ENCODE results near the gene MIDN. TPM values are rescaled to one million over a fixed set of nuclear protein-coding genes. Genes with fewer than 3 reads are reported as not detected.

MIDN gene
- total RNA-seq, 2 experiments from 2014 or later = 54.1 to 54.6 TPM

- POLR2A ChIA-PET = interaction anchor here (1.3 to 1.5 kb wide), 3 partner anchors 10 to 24 kb away, joined by 3 to 6 read pairs (median 5); no protein-coding TSS in a partner anchor
- Mint-ChIP-seq H3K27ac (peak overlapping the region; percentile 95), H3K27me3 (no peaks in the 10 kb centered on the region), H3K4me1 (ENCODE audit: low read depth) (peaks cover 50% of the 10 kb centered on the region), H3K4me3 (peak overlapping the region; percentile 86), H3K36me3 (peaks cover 48% of the 10 kb centered on the region), H3K9me3 (no peaks in the 10 kb centered on the region)
- DNase-seq = no peak
- CTCF ChIA-PET = interaction anchor here (1.3 kb wide), 1 partner anchor 27 kb away, joined by 4 read pairs; no protein-coding TSS in a partner anchor
- intact Hi-C loops (cut with micrococcal nuclease) = loop anchor here (1.0 to 5.0 kb wide), 4 partner anchors 15 to 236 kb away; partner anchors contain the start of genes ADAMTSL5, DAZAP1 and NDUFS7
These were observed 27.7 kb downstream of the MIDN start for GRCh38 chr19:1275976-1276627.

DNA sequence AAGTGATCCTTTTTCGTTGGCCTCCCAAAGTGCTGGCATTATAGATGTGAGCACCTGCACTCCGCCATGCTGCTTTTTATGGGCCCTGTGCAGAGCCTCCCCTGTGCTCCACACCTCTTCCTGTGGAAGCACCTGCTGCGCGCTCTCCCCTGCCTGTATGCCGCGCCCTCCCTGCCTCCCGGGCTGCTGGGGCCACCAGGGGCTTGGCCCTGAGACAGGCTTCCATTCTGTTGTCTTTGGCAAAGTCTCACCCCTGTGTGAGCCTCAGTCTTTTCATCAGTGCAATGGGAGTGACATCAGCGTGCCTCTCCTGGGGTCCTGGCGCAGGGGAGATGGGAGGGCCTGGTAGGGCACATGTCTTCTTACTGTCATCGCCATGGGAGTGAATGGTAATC, 28.2 kb downstream of the MIDN start:
- ChIA-PET POLR2A (interaction anchor here (0.6 kb wide), 1 partner anchor 145 kb away, joined by 3 read pairs; no protein-coding TSS in a partner anchor), CTCF (no interaction called here)
- H3K9me3 Mint-ChIP-seq = no peaks in the 10 kb centered on the region
- H3K4me3 Mint-ChIP-seq = peak overlapping the region; percentile 86
- peaks cover 44% of the 10 kb centered on the region for H3K4me1 Mint-ChIP-seq (ENCODE audit: low read depth)
- H3K36me3 Mint-ChIP-seq = peaks cover 42% of the 10 kb centered on the region
- H3K27ac Mint-ChIP-seq = peak overlapping the region; percentile 95
- H3K27me3 Mint-ChIP-seq = no peaks in the 10 kb centered on the region
- peak; percentile 54 for DNase-seq
- intact Hi-C loops (cut with micrococcal nuclease) = loop anchor here (5.0 kb wide), 2 partner anchors 106 to 236 kb away; partner anchors contain the start of genes ADAMTSL5 and NDUFS7

GRCh38 chr19:1277061-1277460, 28.7 kb downstream of the MIDN start:
- intact Hi-C loops (cut with micrococcal nuclease) = loop anchor here (5.0 kb wide), 2 partner anchors 105 to 235 kb away; partner anchors contain the start of genes ADAMTSL5 and NDUFS7
- H3K36me3 Mint-ChIP-seq = peaks cover 38% of the 10 kb centered on the region
- no peaks in the 10 kb centered on the region for H3K27me3 Mint-ChIP-seq
- H3K9me3 Mint-ChIP-seq = no peaks in the 10 kb centered on the region
- ChIA-PET POLR2A (interaction anchor here (0.6 to 0.8 kb wide), 2 partner anchors 8 to 145 kb away, joined by 3 to 4 read pairs; partner anchors contain the start of gene CIRBP), CTCF (interaction anchor here (0.6 to 1.0 kb wide), 2 partner anchors 33 to 81 kb away, joined by 3 to 5 read pairs; no protein-coding TSS in a partner anchor)
- peaks cover 40% of the 10 kb centered on the region for H3K4me1 Mint-ChIP-seq (ENCODE audit: low read depth)
- peak overlapping the region; percentile 86 for H3K4me3 Mint-ChIP-seq
- peak overlapping the region; percentile 95 for H3K27ac Mint-ChIP-seq
- DNase-seq = no peak

DNA sequence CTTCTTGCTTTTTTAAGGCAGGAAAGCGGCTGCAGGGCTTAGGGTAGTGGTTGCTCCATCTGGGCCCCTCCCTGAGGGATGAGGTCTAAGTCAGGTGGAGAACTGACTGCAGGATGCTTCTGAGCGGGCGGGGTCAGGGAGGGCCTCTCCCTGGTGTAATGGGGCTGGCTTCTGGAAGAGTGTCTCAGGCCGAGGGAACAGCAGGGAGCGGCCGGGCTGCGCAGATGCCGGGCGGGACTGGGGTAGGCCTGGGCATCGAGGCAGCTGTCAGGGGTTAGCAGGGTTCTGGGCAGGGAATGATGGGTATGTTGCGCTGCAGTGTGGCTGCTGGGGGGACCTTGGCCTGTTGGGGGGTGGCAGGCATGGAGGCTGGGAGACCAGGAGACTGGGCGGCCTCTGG, 29.7 kb downstream of the MIDN start:
- Mint-ChIP-seq H3K4me1 (ENCODE audit: low read depth) (peaks cover 31% of the 10 kb centered on the region), H3K4me3 (no peak overlapping the region), H3K36me3 (peaks cover 29% of the 10 kb centered on the region), H3K9me3 (no peaks in the 10 kb centered on the region), H3K27me3 (no peaks in the 10 kb centered on the region), H3K27ac (no peak overlapping the region)
- CTCF ChIA-PET = interaction anchor here (1.0 kb wide), 1 partner anchor 34 kb away, joined by 5 read pairs; no protein-coding TSS in a partner anchor
- POLR2A ChIA-PET = interaction anchor here (2.9 kb wide), 1 partner anchor 9 kb away, joined by 10 read pairs; the partner anchor contains the start of gene CIRBP
- intact Hi-C loops (cut with micrococcal nuclease) = loop anchor here (5.0 kb wide), 2 partner anchors 104 to 234 kb away; partner anchors contain the start of genes ADAMTSL5 and NDUFS7
- DNase-seq = no peak

DNA sequence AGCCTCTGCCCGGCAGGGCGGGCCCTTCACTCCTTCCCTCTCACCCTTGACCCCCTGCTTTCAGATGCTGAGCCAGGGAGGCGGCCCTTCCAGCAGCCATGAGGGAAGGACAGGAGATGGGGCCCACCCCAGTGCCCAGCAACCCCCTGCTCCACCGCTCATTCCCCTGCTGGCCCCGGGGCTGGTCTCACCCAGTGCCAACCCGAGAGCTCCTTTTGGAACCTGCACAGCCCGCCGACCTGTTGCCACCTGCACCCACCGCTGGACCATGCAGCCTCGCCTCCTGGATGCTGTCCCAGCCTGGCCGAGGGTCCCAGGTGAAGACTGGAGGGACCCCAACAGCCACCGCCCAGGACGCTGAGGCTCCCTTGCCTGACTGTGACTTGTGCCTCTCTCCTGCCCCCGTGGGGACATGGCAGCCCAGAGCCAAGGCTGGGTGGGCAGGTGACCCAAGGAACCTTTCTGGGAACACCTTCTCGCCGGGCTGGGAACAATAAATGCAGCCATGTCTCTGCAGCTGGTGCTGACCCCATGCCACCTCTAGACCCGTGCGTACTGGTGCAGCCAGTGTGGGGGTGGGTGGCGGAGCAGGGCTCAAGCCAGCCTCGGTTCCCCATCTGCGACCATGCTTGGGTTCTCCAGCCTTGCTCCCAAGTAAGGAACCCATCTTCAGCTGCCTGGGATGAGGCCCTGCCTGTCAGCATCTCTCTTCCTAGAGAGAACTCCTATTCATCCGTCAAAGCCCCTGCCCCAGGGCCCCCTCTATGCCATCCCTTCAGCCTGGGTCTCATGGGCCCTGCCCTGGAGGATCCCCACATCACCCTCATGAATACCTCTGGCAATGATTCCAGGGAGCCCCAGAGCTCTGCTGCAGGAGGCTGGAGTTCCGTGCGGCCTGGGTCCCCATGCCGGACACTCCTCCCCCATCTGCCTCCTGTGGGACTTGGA, 30.6 kb downstream of the MIDN start:
- ChIA-PET CTCF (interaction anchor here (0.5 to 2.2 kb wide), 23 partner anchors 10 to 482 kb away, joined by 3 to 22 read pairs (median 3); partner anchors contain the start of genes ATP5F1D, CIRBP and PTBP1), POLR2A (interaction anchor here (2.9 kb wide), 1 partner anchor 10 kb away, joined by 10 read pairs; the partner anchor contains the start of gene CIRBP)
- H3K4me3 Mint-ChIP-seq = no peak overlapping the region
- DNase-seq = no peak
- peaks cover 23% of the 10 kb centered on the region for H3K4me1 Mint-ChIP-seq (ENCODE audit: low read depth)
- peaks cover 22% of the 10 kb centered on the region for H3K36me3 Mint-ChIP-seq
- no peaks in the 10 kb centered on the region for H3K9me3 Mint-ChIP-seq
- no peaks in the 10 kb centered on the region for H3K27me3 Mint-ChIP-seq
- intact Hi-C loops (cut with micrococcal nuclease) = loop anchor here (5.0 kb wide), 2 partner anchors 103 to 233 kb away; partner anchors contain the start of genes ADAMTSL5 and NDUFS7
- H3K27ac Mint-ChIP-seq = no peak overlapping the region

GRCh38 chr19:1279782-1280341, 31.5 kb downstream of the MIDN start:
- intact Hi-C loops (cut with micrococcal nuclease) = loop anchor here (5.0 kb wide), 2 partner anchors 102 to 232 kb away; partner anchors contain the start of genes ADAMTSL5 and NDUFS7
- Mint-ChIP-seq H3K4me1 (ENCODE audit: low read depth) (peaks cover 21% of the 10 kb centered on the region), H3K27ac (no peak overlapping the region), H3K36me3 (peaks cover 17% of the 10 kb centered on the region), H3K9me3 (no peaks in the 10 kb centered on the region), H3K27me3 (peaks cover 7% of the 10 kb centered on the region), H3K4me3 (no peak overlapping the region)
- CTCF ChIA-PET = interaction anchor here (0.5 to 2.2 kb wide), 24 partner anchors 11 to 1279 kb away, joined by 3 to 22 read pairs (median 4); partner anchors contain the start of genes ATP5F1D, CIRBP and PTBP1
- peak; percentile 88 for DNase-seq
- POLR2A ChIA-PET = interaction anchor here (2.9 kb wide), 1 partner anchor 11 kb away, joined by 10 read pairs; the partner anchor contains the start of gene CIRBP

DNA sequence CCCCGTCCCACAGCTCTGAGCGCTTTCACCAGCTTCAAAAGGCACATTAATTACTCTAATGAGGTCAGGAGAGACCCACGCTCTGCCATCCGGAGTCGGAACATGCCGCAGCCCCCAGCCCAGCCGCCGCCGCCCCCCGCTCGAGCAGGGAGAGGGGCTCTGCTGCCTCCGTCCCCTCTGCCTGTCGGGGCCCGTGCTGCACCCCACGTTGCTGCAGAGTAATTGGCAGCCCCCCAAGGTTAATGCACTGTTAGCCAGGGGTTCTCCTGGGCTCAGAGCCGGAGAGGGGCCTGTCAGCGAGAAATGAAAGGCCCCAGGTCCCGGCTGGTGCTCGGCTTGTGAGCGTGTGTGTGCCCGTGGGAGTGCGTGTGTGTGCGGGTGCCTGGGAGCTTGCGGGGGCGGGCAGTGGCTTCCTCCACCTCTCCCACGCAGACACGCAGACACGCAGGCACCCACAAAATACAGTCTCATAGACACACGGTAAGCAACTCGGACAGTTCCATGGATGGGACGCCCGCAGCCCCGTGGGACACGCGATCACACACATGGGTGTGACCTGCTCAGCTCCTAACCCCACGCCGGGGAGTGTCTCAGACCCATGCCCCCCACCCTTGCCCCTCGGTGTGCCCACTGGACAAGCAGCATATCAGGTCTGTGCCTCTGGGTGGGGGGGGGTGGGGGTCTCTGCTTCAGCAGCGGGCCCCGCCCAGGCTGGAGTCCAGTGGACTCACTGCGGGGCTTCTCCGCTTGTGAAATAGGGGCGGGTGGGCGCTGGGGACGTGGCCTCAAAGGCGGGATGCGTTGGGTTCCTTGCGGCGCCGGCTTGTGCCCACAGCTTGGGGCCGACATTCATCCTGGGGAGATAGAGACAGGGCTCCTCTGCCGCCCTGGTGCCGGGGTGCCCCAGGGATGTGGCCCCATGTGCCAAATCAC, 32.5 kb downstream of the MIDN start:
- intact Hi-C loops (cut with micrococcal nuclease) = no loop called here
- CTCF ChIA-PET = interaction anchor here (1.4 to 2.2 kb wide), 5 partner anchors 37 to 163 kb away, joined by 3 to 22 read pairs (median 5); no protein-coding TSS in a partner anchor
- Mint-ChIP-seq H3K27ac (no peak overlapping the region), H3K27me3 (peaks cover 12% of the 10 kb centered on the region), H3K36me3 (peaks cover 16% of the 10 kb centered on the region), H3K4me1 (ENCODE audit: low read depth) (peaks cover 25% of the 10 kb centered on the region), H3K4me3 (no peak overlapping the region), H3K9me3 (no peaks in the 10 kb centered on the region)
- POLR2A ChIA-PET = interaction anchor here (2.9 kb wide), 1 partner anchor 12 kb away, joined by 10 read pairs; the partner anchor contains the start of gene CIRBP
- DNase-seq = no peak

DNA sequence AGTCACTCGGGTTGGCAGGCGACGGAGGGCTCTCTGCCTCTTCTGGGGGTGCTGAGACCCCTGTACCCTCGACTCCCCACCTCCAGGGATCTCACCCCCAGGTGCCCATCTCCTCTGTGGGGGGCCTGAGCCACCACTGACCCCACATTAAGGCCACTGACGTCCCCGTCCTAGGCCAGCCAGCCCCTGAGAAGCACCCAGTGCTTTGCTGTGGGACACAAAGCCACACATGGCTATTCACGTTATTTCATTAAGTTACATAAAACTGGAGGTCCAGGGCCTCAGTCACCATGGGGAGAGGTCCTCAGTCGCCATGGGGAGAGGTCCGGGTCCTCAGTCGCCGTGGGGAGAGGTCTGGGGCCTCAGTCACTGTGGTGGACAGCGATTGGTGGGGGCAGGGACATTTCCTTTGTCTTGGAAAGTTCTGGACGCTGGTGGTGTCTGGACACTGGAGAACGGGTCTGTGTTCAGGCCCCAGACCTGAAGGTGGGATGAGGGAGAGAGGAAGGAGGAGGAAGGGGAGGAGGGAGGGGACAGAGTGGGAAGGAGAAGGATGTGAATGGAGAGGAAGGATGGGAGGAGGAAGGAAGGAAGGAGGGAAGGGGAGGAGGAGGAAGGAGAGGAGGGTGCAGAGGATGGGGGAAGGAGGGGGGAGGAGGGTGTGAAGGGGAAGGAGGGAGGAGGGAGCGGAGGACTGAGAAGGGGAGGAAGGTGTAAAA, 33.3 kb downstream of the MIDN start:
- ChIA-PET POLR2A (no interaction called here), CTCF (no interaction called here)
- intact Hi-C loops (cut with micrococcal nuclease) = no loop called here
- Mint-ChIP-seq H3K4me1 (ENCODE audit: low read depth) (peaks cover 26% of the 10 kb centered on the region), H3K27me3 (peaks cover 16% of the 10 kb centered on the region), H3K27ac (no peak overlapping the region), H3K9me3 (no peaks in the 10 kb centered on the region), H3K4me3 (no peak overlapping the region), H3K36me3 (peaks cover 13% of the 10 kb centered on the region)
- DNase-seq = no peak

GRCh38 chr19:1282588-1283206, 34.3 kb downstream of the MIDN start:
- Mint-ChIP-seq H3K9me3 (no peaks in the 10 kb centered on the region), H3K27ac (no peak overlapping the region), H3K4me3 (no peak overlapping the region), H3K4me1 (ENCODE audit: low read depth) (peaks cover 22% of the 10 kb centered on the region), H3K27me3 (peaks cover 17% of the 10 kb centered on the region), H3K36me3 (peaks cover 10% of the 10 kb centered on the region)
- intact Hi-C loops (cut with micrococcal nuclease) = no loop called here
- CTCF ChIA-PET = no interaction called here
- POLR2A ChIA-PET = no interaction called here
- no peak for DNase-seq
